ENCODE results near the gene TTC28.

TTC28 gene

GRCh38 chr22:28254396-28254795 lies 425.2 kb downstream of the TTC28 start:
- no peaks in the 10 kb centered on the region for H3F3A ChIP-seq (ENCODE audit: low read depth)
- peaks cover 86% of the 10 kb centered on the region for H3K79me2 ChIP-seq (ENCODE audit: insufficient read depth, low read length)
- H3K27me3 ChIP-seq (ENCODE audit: insufficient read depth, low read length, poor library complexity, severe bottlenecking) = no peaks in the 10 kb centered on the region
- H3K9me2 ChIP-seq (replicated peaks; ENCODE audit: low read depth, low read length) = no peaks in the 10 kb centered on the region
- H3K9me3 ChIP-seq (ENCODE audit: insufficient read depth, low read depth, low read length) = no peaks in the 10 kb centered on the region
- peaks cover 22% of the 10 kb centered on the region for H3K36me3 ChIP-seq (ENCODE audit: insufficient read depth, low read length)
- no peak overlapping the region for H3K4me3 ChIP-seq (ENCODE audit: low read length, poor library complexity, severe bottlenecking)
- no peak overlapping the region for H3K9ac ChIP-seq (ENCODE audit: low read depth, low read length, poor library complexity, severe bottlenecking)
- H3K4me2 ChIP-seq (ENCODE audit: low read depth, low read length, poor library complexity, severe bottlenecking) = no peak overlapping the region
- no peak overlapping the region for H2AFZ ChIP-seq (ENCODE audit: low read length)
- peaks cover 9% of the 10 kb centered on the region for H3K4me1 ChIP-seq (ENCODE audit: insufficient read depth, low read length, poor library complexity, severe bottlenecking)
- TF ChIP-seq CTCF (conservative IDR thresholded peaks at IDR 0.05; ENCODE audit: low read length) = no peak
- TF ChIP-seq EZH2phosphoT487 (IDR thresholded peaks at IDR 0.05; ENCODE audit: borderline replicate concordance) = no peak
- peaks cover 19% of the 10 kb centered on the region for H4K20me1 ChIP-seq (ENCODE audit: insufficient read depth, low read length, poor library complexity, severe bottlenecking)

- Histone ChIP-seq H3F3A (ENCODE audit: low read depth) (no peaks in the 10 kb centered on the region), H3K9ac (ENCODE audit: low read depth, low read length, poor library complexity, severe bottlenecking) (no peak overlapping the region), H3K9me2 (replicated peaks; ENCODE audit: low read depth, low read length) (no peaks in the 10 kb centered on the region), H3K4me2 (ENCODE audit: low read depth, low read length, poor library complexity, severe bottlenecking) (no peak overlapping the region), H3K79me2 (ENCODE audit: insufficient read depth, low read length) (peaks cover 85% of the 10 kb centered on the region), H3K4me1 (ENCODE audit: insufficient read depth, low read length, poor library complexity, severe bottlenecking) (peaks cover 12% of the 10 kb centered on the region), H3K4me3 (ENCODE audit: low read length, poor library complexity, severe bottlenecking) (no peak overlapping the region), H3K36me3 (ENCODE audit: insufficient read depth, low read length) (peaks cover 17% of the 10 kb centered on the region), H3K9me3 (ENCODE audit: insufficient read depth, low read depth, low read length) (no peaks in the 10 kb centered on the region), H3K27me3 (ENCODE audit: insufficient read depth, low read length, poor library complexity, severe bottlenecking) (no peaks in the 10 kb centered on the region), H4K20me1 (ENCODE audit: insufficient read depth, low read length, poor library complexity, severe bottlenecking) (peaks cover 15% of the 10 kb centered on the region), H2AFZ (ENCODE audit: low read length) (no peak overlapping the region)
- no peak for TF ChIP-seq EZH2phosphoT487 (IDR thresholded peaks at IDR 0.05; ENCODE audit: borderline replicate concordance)
- no peak for TF ChIP-seq CTCF (conservative IDR thresholded peaks at IDR 0.05; ENCODE audit: low read length)
These were observed 427.1 kb downstream of the TTC28 start for GRCh38 chr22:28252539-28252938.

GRCh38 chr22:28250036-28250695 lies 429.5 kb downstream of the TTC28 start:
- no peak overlapping the region for H3K4me2 ChIP-seq (ENCODE audit: low read depth, low read length, poor library complexity, severe bottlenecking)
- TF ChIP-seq EZH2phosphoT487 (IDR thresholded peaks at IDR 0.05; ENCODE audit: borderline replicate concordance) = no peak
- TF ChIP-seq CTCF (conservative IDR thresholded peaks at IDR 0.05; ENCODE audit: low read length) = no peak
- no peaks in the 10 kb centered on the region for H3K9me2 ChIP-seq (replicated peaks; ENCODE audit: low read depth, low read length)
- H4K20me1 ChIP-seq (ENCODE audit: insufficient read depth, low read length, poor library complexity, severe bottlenecking) = peaks cover 15% of the 10 kb centered on the region
- no peak overlapping the region for H3K9ac ChIP-seq (ENCODE audit: low read depth, low read length, poor library complexity, severe bottlenecking)
- no peak overlapping the region for H3K4me3 ChIP-seq (ENCODE audit: low read length, poor library complexity, severe bottlenecking)
- H3K9me3 ChIP-seq (ENCODE audit: insufficient read depth, low read depth, low read length) = no peaks in the 10 kb centered on the region
- H3K27me3 ChIP-seq (ENCODE audit: insufficient read depth, low read length, poor library complexity, severe bottlenecking) = no peaks in the 10 kb centered on the region
- H2AFZ ChIP-seq (ENCODE audit: low read length) = no peak overlapping the region
- peaks cover 3% of the 10 kb centered on the region; the same call in 1 of the 2 replicates for H3K36me3 ChIP-seq (ENCODE audit: insufficient read depth, low read length)
- peaks cover 89% of the 10 kb centered on the region for H3K79me2 ChIP-seq (ENCODE audit: insufficient read depth, low read length)
- no peaks in the 10 kb centered on the region for H3F3A ChIP-seq (ENCODE audit: low read depth)
- H3K4me1 ChIP-seq (ENCODE audit: insufficient read depth, low read length, poor library complexity, severe bottlenecking) = peaks cover 18% of the 10 kb centered on the region

All from Loucy (cell line).